ENCODE data around the gene G6PD. TPM values are rescaled to one million over a fixed set of nuclear protein-coding genes. Genes with fewer than 3 reads are reported as not detected.
A peak's percentile ranks its signal among the peaks of the same experiment; 100 is the strongest.
"Not testable (repeated sequence)": the region's sequence is repeated elsewhere in the genome, so short reads cannot be mapped to it uniquely, and the experiment has no call there.

The G6PD gene
- total RNA-seq, 2 donors from 2014 or later, result 41.0 to 48.6 TPM

DNA sequence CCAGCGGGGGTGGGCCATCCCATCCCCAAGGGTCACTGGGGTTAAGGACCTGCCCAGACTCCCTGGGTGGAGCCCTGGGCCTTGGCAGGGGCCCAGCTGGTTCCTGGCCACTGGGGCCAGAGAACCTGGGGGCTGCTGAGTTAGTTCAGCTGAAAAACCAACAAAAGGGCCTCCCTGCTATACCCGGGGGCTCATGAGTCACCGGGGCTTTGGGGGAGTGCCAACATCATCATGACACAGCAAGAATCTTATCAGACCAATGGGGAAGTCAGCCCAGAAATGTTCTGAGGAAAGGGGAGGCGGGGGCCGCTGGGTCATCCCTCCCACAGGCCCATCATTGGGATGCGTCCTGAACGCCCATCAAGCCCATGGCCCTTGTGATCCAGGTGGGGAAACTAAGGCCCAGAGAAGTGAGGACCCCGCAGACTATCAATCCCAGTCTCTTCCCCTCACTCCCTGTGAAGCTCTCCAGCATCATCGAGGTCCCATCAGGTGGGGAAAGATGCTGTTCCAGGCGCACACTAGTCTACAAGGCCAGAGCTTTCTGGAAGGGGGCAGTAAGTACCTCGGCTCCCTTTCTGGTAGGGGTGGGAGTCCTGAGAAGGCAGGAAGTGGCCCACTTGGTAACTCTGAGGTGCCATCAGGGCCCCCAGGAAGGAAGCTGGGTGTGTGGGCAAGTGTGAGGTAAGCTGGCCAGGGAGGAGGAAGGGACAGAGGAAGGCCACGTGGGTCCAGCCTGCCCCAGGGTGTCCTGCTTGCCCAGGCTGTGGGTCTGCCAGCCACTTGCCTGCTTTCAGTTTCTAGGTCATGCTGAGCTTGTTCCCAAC is 4.5 kb downstream of the G6PD start:
- no peaks in the 10 kb centered on the region for H3K9me3 ChIP-seq
- TF ChIP-seq, protein P1, sequence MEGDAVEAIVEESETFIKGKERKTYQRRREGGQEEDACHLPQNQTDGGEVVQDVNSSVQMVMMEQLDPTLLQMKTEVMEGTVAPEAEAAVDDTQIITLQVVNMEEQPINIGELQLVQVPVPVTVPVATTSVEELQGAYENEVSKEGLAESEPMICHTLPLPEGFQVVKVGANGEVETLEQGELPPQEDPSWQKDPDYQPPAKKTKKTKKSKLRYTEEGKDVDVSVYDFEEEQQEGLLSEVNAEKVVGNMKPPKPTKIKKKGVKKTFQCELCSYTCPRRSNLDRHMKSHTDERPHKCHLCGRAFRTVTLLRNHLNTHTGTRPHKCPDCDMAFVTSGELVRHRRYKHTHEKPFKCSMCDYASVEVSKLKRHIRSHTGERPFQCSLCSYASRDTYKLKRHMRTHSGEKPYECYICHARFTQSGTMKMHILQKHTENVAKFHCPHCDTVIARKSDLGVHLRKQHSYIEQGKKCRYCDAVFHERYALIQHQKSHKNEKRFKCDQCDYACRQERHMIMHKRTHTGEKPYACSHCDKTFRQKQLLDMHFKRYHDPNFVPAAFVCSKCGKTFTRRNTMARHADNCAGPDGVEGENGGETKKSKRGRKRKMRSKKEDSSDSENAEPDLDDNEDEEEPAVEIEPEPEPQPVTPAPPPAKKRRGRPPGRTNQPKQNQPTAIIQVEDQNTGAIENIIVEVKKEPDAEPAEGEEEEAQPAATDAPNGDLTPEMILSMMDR (IDR thresholded peaks at IDR 0.05), result no peak
- no peaks in the 10 kb centered on the region for H3K4me1 ChIP-seq
- no peaks in the 10 kb centered on the region for H3K27me3 ChIP-seq
- intact Hi-C loops (cut with DNase I), result no loop called here
- no peak overlapping the region for H3K4me3 ChIP-seq
- peak overlapping the region; percentile 27 for H3K27ac ChIP-seq
- H3K9ac ChIP-seq (ENCODE audit: low read depth in 2 of 2, low read length in 2 of 2), result peak overlapping the region; percentile 10 to 35
- DNase-seq, result peak; percentile 57
- H3K36me3 ChIP-seq, result no peaks in the 10 kb centered on the region

DNA sequence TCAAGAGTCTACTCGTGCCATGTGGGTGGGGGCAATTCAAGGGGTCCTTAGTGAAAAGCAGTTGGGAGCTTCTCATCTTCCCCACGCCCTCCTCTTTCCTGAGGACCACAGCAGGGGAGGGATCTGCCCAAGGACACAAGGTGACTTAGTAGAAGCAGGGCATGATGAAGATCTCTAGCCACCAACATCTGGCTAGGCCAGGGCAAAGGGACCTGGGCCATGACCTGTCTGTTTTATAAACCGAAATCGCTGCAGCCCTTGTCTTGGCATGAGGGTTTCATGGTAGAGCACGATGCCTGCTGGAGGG is 5.1 kb downstream of the G6PD start:
- Histone ChIP-seq H3K27me3 (no peaks in the 10 kb centered on the region), H3K27ac (no peak overlapping the region), H3K9me3 (no peaks in the 10 kb centered on the region), H3K4me1 (no peaks in the 10 kb centered on the region), H3K9ac (ENCODE audit: low read depth in 2 of 2, low read length in 2 of 2) (no peak overlapping the region), H3K4me3 (no peak overlapping the region), H3K36me3 (no peaks in the 10 kb centered on the region)
- intact Hi-C loops (cut with DNase I), result no loop called here
- DNase-seq, result no peak
- TF ChIP-seq, protein P1 (IDR thresholded peaks at IDR 0.05), result no peak

DNA sequence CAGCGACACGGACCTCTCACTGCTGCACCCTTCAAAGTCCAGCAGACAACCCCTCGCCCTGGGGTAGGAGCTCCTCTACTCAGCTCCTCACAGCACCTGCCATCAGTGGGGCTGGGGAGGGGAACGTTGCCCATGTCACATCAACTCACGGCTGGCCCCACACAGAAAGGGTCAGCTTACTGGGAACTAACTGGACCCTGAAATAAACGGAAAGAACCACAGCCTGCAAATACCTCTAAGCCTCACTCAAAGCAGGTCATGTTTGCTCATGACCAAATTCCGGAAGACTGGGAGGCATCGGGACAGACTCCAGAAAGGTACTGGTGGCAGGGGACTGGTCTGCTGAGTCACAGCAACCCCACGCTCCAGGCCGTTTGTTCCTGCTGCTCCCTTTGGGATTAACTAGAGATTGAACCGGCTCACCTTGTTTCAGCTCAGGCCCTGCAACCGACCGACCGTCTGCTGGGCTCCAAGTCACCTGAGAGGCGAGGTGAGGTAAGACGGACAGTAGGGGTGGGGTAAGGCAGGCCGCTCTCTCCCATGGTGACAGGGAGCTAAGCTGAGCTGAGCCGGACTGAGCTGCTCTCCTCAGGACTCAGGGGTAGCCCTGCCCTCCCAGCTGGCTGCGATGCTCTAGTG is 5.6 kb downstream of the G6PD start:
- TF ChIP-seq, protein P1 (IDR thresholded peaks at IDR 0.05), result no peak
- no peak for DNase-seq
- no peak overlapping the region for H3K9ac ChIP-seq (ENCODE audit: low read depth in 2 of 2, low read length in 2 of 2)
- intact Hi-C loops (cut with DNase I), result no loop called here
- no peaks in the 10 kb centered on the region for H3K9me3 ChIP-seq
- H3K27me3 ChIP-seq, result no peaks in the 10 kb centered on the region
- H3K36me3 ChIP-seq, result no peaks in the 10 kb centered on the region
- H3K4me1 ChIP-seq, result no peaks in the 10 kb centered on the region
- H3K27ac ChIP-seq, result no peak overlapping the region
- H3K4me3 ChIP-seq, result no peak overlapping the region

DNA sequence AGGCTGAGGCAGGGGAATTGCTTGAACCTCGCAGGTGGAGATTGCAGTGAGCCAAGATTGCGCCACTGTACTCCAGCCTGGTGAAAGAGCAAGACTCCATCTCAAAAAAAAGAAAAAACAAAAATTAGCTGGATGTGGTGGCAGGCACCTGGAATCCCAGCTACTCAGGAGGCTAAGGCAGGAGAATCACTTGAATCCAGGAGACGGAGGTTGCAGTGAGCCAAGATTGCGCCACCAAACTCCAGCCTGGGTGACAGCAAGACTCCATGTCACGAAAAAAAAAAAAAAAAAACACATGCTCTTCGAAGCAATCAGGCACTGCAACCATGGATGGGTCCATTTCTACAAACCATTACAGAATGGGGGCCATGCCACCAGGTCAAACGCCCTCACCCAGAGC is 6.3 kb downstream of the G6PD start:
- H3K4me1 ChIP-seq; H3K27ac ChIP-seq; H3K36me3 ChIP-seq; intact Hi-C loops (cut with DNase I); H3K9me3 ChIP-seq; DNase-seq; H3K27me3 ChIP-seq; H3K4me3 ChIP-seq; H3K9ac ChIP-seq (ENCODE audit: low read depth in 2 of 2, low read length in 2 of 2): not testable (repeated sequence)

DNA sequence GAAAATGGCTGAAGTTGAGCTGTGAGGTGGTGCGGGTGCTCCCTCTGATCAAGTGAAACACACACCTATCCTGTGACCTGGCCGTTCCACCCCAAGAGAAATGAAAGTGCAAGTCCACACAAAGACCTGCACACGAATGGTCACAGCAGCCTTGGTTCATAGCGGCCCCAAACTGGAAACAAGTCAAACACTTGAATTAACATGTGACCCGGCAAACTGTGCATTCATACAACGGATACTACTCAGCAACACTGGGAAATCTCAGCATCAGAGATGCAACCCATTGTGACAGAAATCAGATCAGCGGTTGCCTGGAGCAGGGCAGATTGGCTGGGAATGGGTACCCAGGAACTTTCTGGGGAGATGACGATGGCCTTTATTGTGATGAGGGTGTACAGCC is 7.6 kb downstream of the G6PD start:
- Histone ChIP-seq H3K4me1 (no peaks in the 10 kb centered on the region), H3K36me3 (no peaks in the 10 kb centered on the region), H3K9me3 (no peaks in the 10 kb centered on the region), H3K9ac (ENCODE audit: low read depth in 2 of 2, low read length in 2 of 2) (no peak overlapping the region), H3K27me3 (no peaks in the 10 kb centered on the region), H3K4me3 (no peak overlapping the region), H3K27ac (no peak overlapping the region)
- TF ChIP-seq, protein P1 (IDR thresholded peaks at IDR 0.05), result no peak
- DNase-seq, result no peak
- intact Hi-C loops (cut with DNase I), result no loop called here

DNA sequence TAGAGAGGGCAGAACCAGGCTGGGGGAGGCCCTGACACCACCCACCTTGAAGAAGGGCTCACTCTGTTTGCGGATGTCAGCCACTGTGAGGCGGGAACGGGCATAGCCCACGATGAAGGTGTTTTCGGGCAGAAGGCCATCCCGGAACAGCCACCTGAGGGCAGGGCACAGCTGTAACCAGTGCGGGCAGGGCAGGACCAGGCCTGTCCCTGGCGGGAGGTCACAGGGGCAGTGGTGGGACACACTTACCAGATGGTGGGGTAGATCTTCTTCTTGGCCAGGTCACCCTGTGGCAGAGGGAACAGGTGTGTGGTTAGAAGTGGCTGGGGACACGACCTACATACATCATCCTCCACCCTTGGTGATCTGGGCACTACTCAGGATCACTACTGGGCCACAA is 10.8 kb downstream of the G6PD start:
- H3K9ac ChIP-seq (ENCODE audit: low read depth in 2 of 2, low read length in 2 of 2), result no peak overlapping the region
- no peaks in the 10 kb centered on the region for H3K9me3 ChIP-seq
- TF ChIP-seq, protein P1 (IDR thresholded peaks at IDR 0.05), result no peak
- intact Hi-C loops (cut with DNase I), result no loop called here
- no peak overlapping the region for H3K27ac ChIP-seq
- H3K4me3 ChIP-seq, result no peak overlapping the region
- no peaks in the 10 kb centered on the region for H3K27me3 ChIP-seq
- H3K4me1 ChIP-seq, result no peaks in the 10 kb centered on the region
- no peaks in the 10 kb centered on the region for H3K36me3 ChIP-seq
- no peak for DNase-seq

All from colonic mucosa (tissue), 4 donors.